Osteocyte (in vitro differentiated cells): ENCODE results near the gene DAZAP1. TPM values are rescaled to one million over a fixed set of nuclear protein-coding genes. Genes with fewer than 3 reads are reported as not detected.

Experiments used
- DNase-seq: peaks from one replicate; pipeline ENCODE4 v3.0.0; 2021; ENCODE audit warnings: mixed read lengths; ENCODE audit not compliant: unreplicated experiment; ENCODE audit errors: extremely low spot score
- H3K27ac Mint-ChIP-seq: one replicate; pipeline ENCODE4 v1.8.0; 2021; ENCODE audit warnings: mild to moderate bottlenecking, mixed read lengths; ENCODE audit not compliant: unreplicated experiment
- H3K27me3 Mint-ChIP-seq: one replicate; pipeline ENCODE4 v1.8.0; 2021; ENCODE audit warnings: mixed read lengths; ENCODE audit not compliant: unreplicated experiment
- H3K36me3 Mint-ChIP-seq: one replicate; pipeline ENCODE4 v1.8.0; 2021; ENCODE audit warnings: mixed read lengths; ENCODE audit not compliant: unreplicated experiment
- H3K4me1 Mint-ChIP-seq: one replicate; pipeline ENCODE4 v1.8.0; 2021; ENCODE audit warnings: mixed read lengths; ENCODE audit not compliant: unreplicated experiment
- H3K4me3 Mint-ChIP-seq: one replicate; pipeline ENCODE4 v1.8.0; 2021; ENCODE audit warnings: mild to moderate bottlenecking, moderate library complexity, mixed read lengths; ENCODE audit not compliant: unreplicated experiment
- H3K9me3 Mint-ChIP-seq: one replicate; pipeline ENCODE4 v1.8.0; 2021; ENCODE audit warnings: mixed read lengths; ENCODE audit not compliant: unreplicated experiment
- total RNA-seq: library from RNA; stranded (reverse); gene quantifications from 2 replicates; pipeline ENCODE4 v1.2.1, GENCODE V29; 2021
- TF ChIP-seq, protein P1 (sequence below): fragments of 200-600 bp; sonication (generic); IDR thresholded peaks from 2 replicates; pipeline ENCODE4 v1.5.0; 2021; ENCODE audit warnings: antibody characterized with exemption, mild to moderate bottlenecking, moderate library complexity

The DAZAP1 gene
- total RNA-seq, 1 donor from 2014 or later = 101 TPM

DNA sequence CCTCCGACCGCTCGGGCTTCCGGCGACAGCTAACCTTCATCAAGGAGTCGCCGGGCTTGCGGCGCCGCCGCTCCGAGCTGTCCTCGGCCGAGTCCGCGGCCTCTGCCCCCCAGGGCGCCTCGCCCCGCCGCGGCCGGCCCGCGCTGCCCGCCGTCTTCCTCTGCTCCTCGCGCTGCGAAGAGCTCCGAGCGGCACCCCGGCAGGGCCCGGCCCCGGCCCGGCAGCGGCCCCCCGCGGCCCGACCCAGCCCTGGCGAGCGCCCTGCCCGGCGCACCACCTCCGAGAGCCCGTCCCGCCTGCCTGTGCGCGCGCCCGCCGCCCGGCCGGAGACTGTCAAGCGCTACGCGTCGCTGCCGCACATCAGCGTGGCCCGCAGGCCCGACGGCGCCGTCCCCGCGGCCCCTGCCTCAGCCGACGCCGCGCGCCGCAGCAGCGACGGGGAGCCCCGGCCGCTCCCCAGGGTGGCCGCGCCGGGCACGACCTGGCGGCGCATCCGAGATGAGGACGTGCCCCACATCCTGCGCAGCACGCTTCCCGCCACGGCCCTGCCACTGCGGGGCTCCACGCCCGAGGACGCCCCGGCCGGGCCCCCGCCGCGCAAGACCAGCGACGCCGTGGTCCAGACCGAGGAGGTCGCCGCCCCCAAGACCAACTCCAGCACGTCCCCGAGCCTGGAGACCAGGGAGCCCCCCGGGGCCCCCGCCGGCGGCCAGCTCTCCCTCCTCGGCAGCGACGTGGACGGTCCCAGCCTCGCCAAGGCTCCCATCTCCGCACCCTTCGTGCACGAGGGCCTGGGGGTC, 62.1 kb downstream of the DAZAP1 start:
- H3K27me3 Mint-ChIP-seq = peaks cover 2% of the 10 kb centered on the region
- TF ChIP-seq, protein P1, sequence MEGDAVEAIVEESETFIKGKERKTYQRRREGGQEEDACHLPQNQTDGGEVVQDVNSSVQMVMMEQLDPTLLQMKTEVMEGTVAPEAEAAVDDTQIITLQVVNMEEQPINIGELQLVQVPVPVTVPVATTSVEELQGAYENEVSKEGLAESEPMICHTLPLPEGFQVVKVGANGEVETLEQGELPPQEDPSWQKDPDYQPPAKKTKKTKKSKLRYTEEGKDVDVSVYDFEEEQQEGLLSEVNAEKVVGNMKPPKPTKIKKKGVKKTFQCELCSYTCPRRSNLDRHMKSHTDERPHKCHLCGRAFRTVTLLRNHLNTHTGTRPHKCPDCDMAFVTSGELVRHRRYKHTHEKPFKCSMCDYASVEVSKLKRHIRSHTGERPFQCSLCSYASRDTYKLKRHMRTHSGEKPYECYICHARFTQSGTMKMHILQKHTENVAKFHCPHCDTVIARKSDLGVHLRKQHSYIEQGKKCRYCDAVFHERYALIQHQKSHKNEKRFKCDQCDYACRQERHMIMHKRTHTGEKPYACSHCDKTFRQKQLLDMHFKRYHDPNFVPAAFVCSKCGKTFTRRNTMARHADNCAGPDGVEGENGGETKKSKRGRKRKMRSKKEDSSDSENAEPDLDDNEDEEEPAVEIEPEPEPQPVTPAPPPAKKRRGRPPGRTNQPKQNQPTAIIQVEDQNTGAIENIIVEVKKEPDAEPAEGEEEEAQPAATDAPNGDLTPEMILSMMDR = no peak
- H3K4me1 Mint-ChIP-seq = peaks cover 7% of the 10 kb centered on the region
- no peak overlapping the region for H3K27ac Mint-ChIP-seq
- DNase-seq = no peak
- H3K4me3 Mint-ChIP-seq = peak overlapping the region; percentile 72
- H3K9me3 Mint-ChIP-seq = no peaks in the 10 kb centered on the region
- peaks cover 2% of the 10 kb centered on the region for H3K36me3 Mint-ChIP-seq

DNA sequence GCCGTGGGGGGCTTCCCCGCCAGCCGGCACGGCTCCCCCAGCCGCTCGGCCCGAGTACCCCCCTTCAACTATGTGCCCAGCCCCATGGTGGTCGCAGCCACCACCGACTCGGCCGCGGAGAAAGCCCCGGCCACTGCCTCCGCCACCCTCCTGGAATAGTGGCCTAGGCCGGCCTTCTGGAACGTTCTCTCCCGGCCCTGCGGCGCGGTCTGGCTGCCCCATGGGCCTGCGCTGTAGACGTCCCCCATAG, 62.6 kb downstream of the DAZAP1 start:
- Mint-ChIP-seq H3K4me3 (peak overlapping the region; percentile 72), H3K27ac (peak overlapping the region; percentile 64), H3K4me1 (peaks cover 7% of the 10 kb centered on the region), H3K9me3 (no peaks in the 10 kb centered on the region), H3K27me3 (peaks cover 2% of the 10 kb centered on the region), H3K36me3 (peaks cover 2% of the 10 kb centered on the region)
- TF ChIP-seq, protein P1 = no peak
- no peak for DNase-seq

DNA sequence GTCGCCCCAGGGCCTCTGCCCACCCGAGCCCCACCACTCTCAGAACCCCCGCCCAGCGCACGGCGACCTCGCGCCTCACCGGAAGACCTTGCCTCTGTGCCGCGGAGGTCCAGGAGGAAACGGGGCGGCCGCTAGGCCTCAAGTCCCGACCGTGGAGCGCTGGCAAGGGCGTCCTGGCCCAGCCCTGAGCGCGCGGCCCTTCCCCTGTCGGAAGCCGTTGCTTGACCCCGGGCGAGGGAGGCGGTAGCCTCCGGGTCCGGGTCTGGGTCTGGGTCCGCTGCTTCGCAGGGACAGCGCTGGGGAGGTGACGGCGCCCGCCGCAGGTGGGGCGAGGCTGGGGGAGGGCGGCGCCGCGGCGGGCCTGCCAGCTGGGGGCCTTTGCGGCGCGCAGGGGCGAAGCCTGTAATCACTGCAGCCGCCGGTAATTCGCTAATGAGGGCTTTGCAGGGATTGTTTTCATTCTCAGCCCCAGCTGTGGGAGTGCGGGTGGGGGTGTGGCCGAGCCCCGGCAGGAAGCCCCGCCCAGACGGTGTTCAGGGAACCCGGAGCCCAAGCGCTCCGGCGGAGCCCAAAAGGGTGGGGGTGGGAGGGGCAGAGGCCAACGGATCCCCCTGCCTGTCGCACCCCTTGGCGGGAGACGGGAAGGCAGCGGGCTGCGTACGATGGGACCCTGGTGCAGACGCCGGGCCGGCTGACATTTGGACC, 63.1 kb downstream of the DAZAP1 start:
- Mint-ChIP-seq H3K36me3 (peaks cover 2% of the 10 kb centered on the region), H3K27me3 (peaks cover 2% of the 10 kb centered on the region), H3K4me3 (peak overlapping the region; percentile 72), H3K9me3 (no peaks in the 10 kb centered on the region), H3K27ac (no peak overlapping the region), H3K4me1 (peaks cover 7% of the 10 kb centered on the region)
- DNase-seq = no peak
- TF ChIP-seq, protein P1 = no peak

DNA sequence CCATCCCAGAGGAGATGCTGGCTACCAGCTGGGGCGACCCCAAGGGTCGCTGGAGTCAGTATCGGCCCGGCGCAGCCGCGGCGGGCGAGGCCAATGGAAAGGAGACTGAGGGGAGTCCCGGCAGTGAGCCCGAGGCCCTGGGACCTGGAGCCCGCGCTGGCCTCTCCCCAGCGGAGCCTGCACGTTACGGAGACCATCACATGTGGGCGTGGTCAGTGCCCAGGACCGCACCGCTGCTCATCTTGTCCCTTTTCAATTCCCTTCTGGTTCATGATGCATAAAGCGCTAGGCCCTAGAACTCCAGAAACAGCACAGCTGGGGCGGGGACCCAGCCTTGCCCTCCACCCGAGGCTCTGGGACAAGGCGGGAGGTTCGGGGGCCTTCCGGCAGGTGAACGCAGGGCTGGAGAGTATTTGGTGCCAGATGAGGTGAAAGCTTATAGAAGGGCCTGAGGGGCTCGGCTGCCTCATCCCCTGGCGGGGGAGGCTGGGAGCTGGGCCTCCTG, 63.7 kb downstream of the DAZAP1 start:
- Mint-ChIP-seq H3K9me3 (no peaks in the 10 kb centered on the region), H3K27me3 (peaks cover 2% of the 10 kb centered on the region), H3K36me3 (peaks cover 2% of the 10 kb centered on the region), H3K4me3 (peak overlapping the region; percentile 50), H3K4me1 (peaks cover 7% of the 10 kb centered on the region), H3K27ac (no peak overlapping the region)
- no peak for DNase-seq
- TF ChIP-seq, protein P1 = no peak

DNA sequence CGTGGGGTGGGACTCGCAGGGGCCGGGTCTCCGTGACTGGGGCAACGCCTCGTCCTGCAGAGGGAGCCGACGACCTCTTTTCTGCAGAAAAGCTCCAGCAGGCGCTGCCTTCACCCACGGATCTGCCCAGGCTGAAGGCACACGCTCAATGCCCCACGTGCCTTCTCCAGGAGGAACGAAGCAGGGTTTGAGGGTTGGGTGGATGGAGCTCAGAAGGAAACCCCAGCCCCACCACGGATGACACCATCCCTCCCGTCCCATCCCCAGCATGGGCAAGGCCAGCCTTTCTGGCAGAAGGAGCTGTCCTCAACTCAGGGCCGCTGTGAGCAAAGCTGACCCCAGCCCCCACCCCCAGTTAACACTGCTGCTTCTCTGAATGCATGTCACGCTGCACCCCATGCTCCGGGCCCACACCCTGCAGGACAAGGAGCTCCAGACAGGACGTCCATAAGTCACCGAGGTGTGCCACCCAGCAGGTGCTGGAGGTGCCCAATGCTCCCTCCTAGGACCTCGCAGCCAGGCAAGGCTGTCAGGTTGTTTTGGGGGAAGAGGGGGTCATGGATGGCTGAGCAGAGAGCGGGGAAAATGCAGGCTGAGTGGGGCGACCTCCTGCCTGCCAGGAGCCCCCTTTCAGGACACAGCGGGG, 64.3 kb downstream of the DAZAP1 start:
- TF ChIP-seq, protein P1 = peak; percentile 35
- peak overlapping the region; percentile 18 for H3K4me3 Mint-ChIP-seq
- H3K4me1 Mint-ChIP-seq = peaks cover 7% of the 10 kb centered on the region
- no peaks in the 10 kb centered on the region for H3K9me3 Mint-ChIP-seq
- no peak for DNase-seq
- H3K36me3 Mint-ChIP-seq = peaks cover 2% of the 10 kb centered on the region
- H3K27ac Mint-ChIP-seq = no peak overlapping the region
- H3K27me3 Mint-ChIP-seq = peaks cover 2% of the 10 kb centered on the region
